Stimulated activated naive CD8-positive, alpha-beta T cell treated with anti-CD3 and anti-CD28 coated beads, Interleukin-15, Interleukin-2, amounts not matched to agents 100 U/mL and 50 U/mL, for 24 hours (primary cell): Measurements from ENCODE around the gene CAMK2N1.
A peak's percentile ranks its signal among the peaks of the same experiment; 100 is the strongest.

Experiments
- ATAC-seq: fragments of 150-1000 bp; cut with Tn5 transposase; one replicate; pipeline ENCODE4 v1.10.0; 2021
- DNase-seq: peaks from one replicate; pipeline ENCODE4 v3.0.0; 2021

CAMK2N1 gene

GRCh38 chr1:20443703-20444586, 42.1 kb downstream of the CAMK2N1 start:
- DNase-seq: no peak
- ATAC-seq: no peak

- no peak for ATAC-seq
- no peak for DNase-seq
These were observed 42.9 kb downstream of the CAMK2N1 start for GRCh38 chr1:20442920-20443625.

- DNase-seq (peak; percentile 47), ATAC-seq (peak; percentile 75)
These were observed 45.2 kb downstream of the CAMK2N1 start for GRCh38 chr1:20440785-20441200.

- ATAC-seq (no peak), DNase-seq (no peak)
These were observed 46.7 kb downstream of the CAMK2N1 start for GRCh38 chr1:20439282-20439681.

GRCh38 chr1:20437640-20438039, 48.4 kb downstream of the CAMK2N1 start:
- DNase-seq (no peak), ATAC-seq (no peak)

- DNase-seq (no peak), ATAC-seq (no peak)
These were observed 53.1 kb downstream of the CAMK2N1 start for GRCh38 chr1:20432891-20433290.
